Activated CD8-positive, alpha-beta T cell treated with anti-CD3 and anti-CD28 coated beads for 36 hours (primary cell): Measurements from ENCODE around the gene SETBP1. TPM values are rescaled to one million over a fixed set of nuclear protein-coding genes. Genes with fewer than 3 reads are reported as not detected.
A peak's percentile ranks its signal among the peaks of the same experiment; 100 is the strongest.

Source experiments
- ATAC-seq: fragments of 200-7000 bp; cut with Tn5 transposase; one replicate; pipeline ENCODE4 v1.10.0; 2021; ENCODE audit warnings: mild to moderate bottlenecking, moderate library complexity
- CTCF ChIA-PET: fragments of 350-600 bp; sonication (Branson Sonifier 250); formaldehyde crosslinking; loops from one replicate; lab custom pipeline; 2021; ENCODE audit warnings: antibody characterized with exemption; lab: Charles Lee
- POLR2A ChIA-PET: fragments of 350-600 bp; sonication (Branson Sonifier 250); formaldehyde crosslinking; loops from one replicate; lab custom pipeline; 2021; ENCODE audit warnings: antibody characterized with exemption; lab: Charles Lee
- DNase-seq: peaks from one replicate; pipeline ENCODE4 v3.0.0-alpha.2; 2020
- H3K27ac Mint-ChIP-seq: one replicate; pipeline ENCODE4 v1.8.0; 2021; ENCODE audit warnings: mild to moderate bottlenecking, mixed read lengths
- H3K27me3 Mint-ChIP-seq: one replicate; pipeline ENCODE4 v1.8.0; 2021; ENCODE audit warnings: mixed read lengths
- H3K36me3 Mint-ChIP-seq: one replicate; pipeline ENCODE4 v1.8.0; 2021; ENCODE audit warnings: low read depth, mixed read lengths
- H3K4me1 Mint-ChIP-seq: one replicate; pipeline ENCODE4 v1.8.0; 2021; ENCODE audit warnings: low read depth, mixed read lengths
- H3K4me3 Mint-ChIP-seq: one replicate; pipeline ENCODE4 v1.8.0; 2021; ENCODE audit warnings: mild to moderate bottlenecking, moderate library complexity, mixed read lengths
- H3K9me3 Mint-ChIP-seq: one replicate; pipeline ENCODE4 v1.8.0; 2021; ENCODE audit warnings: mixed read lengths
- CTCF ChIP-seq: fragments of 200-600 bp; IDR thresholded peaks from one replicate; pipeline ENCODE4 v1.8.0; 2022; ENCODE audit warnings: antibody characterized with exemption, mild to moderate bottlenecking
- intact Hi-C: fragments of 100-400 bp; cut with micrococcal nuclease; formaldehyde crosslinking; loops from one replicate; pipeline ENCODE4 v1.10.0; 2022
- total RNA-seq, 2 experiments: library from RNA; stranded (reverse); gene quantifications; one replicate each; pipeline ENCODE4 v1.2.3, GENCODE V29; 2021

SETBP1 gene
- total RNA-seq, 2 experiments from 2014 or later: 10.2 to 10.4 TPM

GRCh38 chr18:44924785-44925499 lies 244.3 kb downstream of the SETBP1 start:
- ChIA-PET CTCF (interaction anchor here (0.7 kb wide), 1 partner anchor 40 kb away, joined by 3 read pairs; no protein-coding TSS in a partner anchor), POLR2A (no interaction called here)
- Mint-ChIP-seq H3K4me1 (no peaks in the 10 kb centered on the region), H3K4me3 (no peak overlapping the region), H3K27me3 (peaks cover 2% of the 10 kb centered on the region), H3K9me3 (peaks cover 3% of the 10 kb centered on the region), H3K36me3 (no peaks in the 10 kb centered on the region), H3K27ac (no peak overlapping the region)
- DNase-seq (no peak), ATAC-seq (no peak)
- intact Hi-C loops: no loop called here
- TF ChIP-seq CTCF: no peak

DNA sequence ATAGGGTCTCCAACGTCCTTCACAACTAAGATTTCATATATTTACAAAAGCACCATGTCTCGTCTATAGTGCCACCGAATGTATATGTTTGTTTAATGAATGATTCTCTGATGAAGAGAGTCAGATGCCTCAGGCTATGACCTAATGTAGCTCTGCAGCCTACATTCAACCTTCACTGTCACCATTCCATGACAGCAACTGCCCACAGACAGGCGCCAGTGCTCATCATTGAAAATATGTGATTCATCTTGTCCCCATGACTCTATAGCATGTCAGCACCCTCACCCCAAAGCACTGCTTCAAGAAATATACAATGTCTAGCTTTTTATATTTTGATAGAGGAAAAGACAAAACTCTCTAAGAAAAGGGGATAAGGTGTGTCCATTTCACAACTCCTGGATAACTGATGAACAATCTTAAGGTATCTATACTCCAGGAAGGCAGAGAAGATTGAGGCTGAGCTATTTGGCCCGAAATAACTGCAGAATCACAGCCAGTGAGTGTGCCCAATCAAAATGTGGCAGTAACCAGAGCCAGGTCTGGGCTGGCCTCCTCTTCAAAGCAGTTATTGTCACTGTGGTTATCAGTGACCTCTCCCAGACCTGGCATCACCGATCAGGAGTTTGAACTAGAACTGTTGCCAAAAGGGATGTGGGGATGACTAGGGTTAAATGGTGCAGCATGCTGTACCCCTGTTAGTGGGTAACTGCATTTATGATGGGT lies 246.6 kb downstream of the SETBP1 start:
- Mint-ChIP-seq H3K27ac (no peak overlapping the region), H3K27me3 (peaks cover 3% of the 10 kb centered on the region), H3K4me3 (no peak overlapping the region), H3K36me3 (peaks cover 1% of the 10 kb centered on the region), H3K9me3 (peaks cover 6% of the 10 kb centered on the region), H3K4me1 (no peaks in the 10 kb centered on the region)
- TF ChIP-seq CTCF: no peak
- ChIA-PET CTCF (no interaction called here), POLR2A (interaction anchor here (0.6 kb wide), 1 partner anchor 8 kb away, joined by 4 read pairs; no protein-coding TSS in a partner anchor)
- ATAC-seq (peak; percentile 53), DNase-seq (no peak)
- intact Hi-C loops: no loop called here

GRCh38 chr18:44934901-44935300 lies 254.2 kb downstream of the SETBP1 start:
- Mint-ChIP-seq H3K9me3 (peaks cover 11% of the 10 kb centered on the region), H3K4me3 (no peak overlapping the region), H3K36me3 (peaks cover 1% of the 10 kb centered on the region), H3K27ac (no peak overlapping the region), H3K4me1 (peaks cover 2% of the 10 kb centered on the region), H3K27me3 (peaks cover 6% of the 10 kb centered on the region)
- intact Hi-C loops: loop anchor here (10.0 kb wide), 1 partner anchor 930 kb away; no protein-coding TSS in a partner anchor
- DNase-seq (no peak), ATAC-seq (no peak)
- ChIA-PET POLR2A (no interaction called here), CTCF (interaction anchor here (1.7 kb wide), 1 partner anchor 23 kb away, joined by 3 read pairs; no protein-coding TSS in a partner anchor)
- no peak for TF ChIP-seq CTCF

DNA sequence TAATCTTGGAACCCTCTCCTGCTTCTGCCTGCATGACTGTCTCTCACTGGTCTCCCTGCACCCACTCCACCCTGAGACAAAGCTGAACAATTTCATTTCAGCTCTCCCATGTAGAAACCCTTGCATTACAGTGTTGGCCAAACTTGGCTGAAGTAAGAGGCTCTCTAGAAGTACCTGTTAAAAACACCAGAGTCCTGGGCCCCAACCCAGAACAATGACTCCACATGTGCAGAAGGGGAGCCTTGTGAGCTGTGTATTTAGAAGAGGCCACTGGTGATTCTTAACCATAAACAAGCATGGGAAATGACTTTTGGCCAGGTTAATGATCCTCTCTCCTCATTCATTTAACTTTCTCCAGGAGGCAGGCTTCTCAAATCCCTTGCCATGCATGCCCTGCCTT lies 254.8 kb downstream of the SETBP1 start:
- POLR2A ChIA-PET: no interaction called here
- intact Hi-C loops: loop anchor here (10.0 kb wide), 1 partner anchor 931 kb away; no protein-coding TSS in a partner anchor

More for the DNA sequence above, 254.8 kb downstream of the SETBP1 start:
- Mint-ChIP-seq H3K4me3 (no peak overlapping the region), H3K4me1 (peaks cover 2% of the 10 kb centered on the region), H3K27me3 (peaks cover 6% of the 10 kb centered on the region), H3K27ac (no peak overlapping the region), H3K9me3 (peaks cover 11% of the 10 kb centered on the region), H3K36me3 (peaks cover 1% of the 10 kb centered on the region)
- no peak for DNase-seq
- CTCF ChIA-PET: interaction anchor here (1.7 kb wide), 1 partner anchor 23 kb away, joined by 3 read pairs; no protein-coding TSS in a partner anchor
- ATAC-seq: no peak
- TF ChIP-seq CTCF: no peak
